Islet precursor cell (in vitro differentiated cells): ENCODE results near the gene ADAMTSL1.

Source experiments
- DNase-seq: peaks from one replicate; pipeline ENCODE4 v3.0.0-alpha.2; 2018

ADAMTSL1 gene

DNA sequence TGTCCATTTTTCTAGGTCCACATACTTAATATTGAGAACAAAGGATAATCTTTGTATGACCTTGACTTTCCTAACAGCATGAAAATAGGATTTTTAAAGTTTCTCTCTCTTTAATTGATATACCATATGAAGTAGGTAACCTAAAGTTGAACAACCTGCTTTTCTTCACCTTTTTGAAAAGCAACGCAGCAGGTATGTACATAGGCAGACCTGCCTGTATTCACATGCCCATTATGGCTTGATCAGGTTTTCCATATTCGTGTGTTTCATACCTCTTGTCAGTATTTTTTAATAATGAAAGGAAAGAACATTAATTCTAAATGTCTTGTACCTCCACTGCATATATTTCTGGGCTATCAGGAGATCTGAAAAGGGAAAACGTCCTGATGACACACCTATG, 1.5 kb upstream of the ADAMTSL1 start:
- no peak for DNase-seq

DNA sequence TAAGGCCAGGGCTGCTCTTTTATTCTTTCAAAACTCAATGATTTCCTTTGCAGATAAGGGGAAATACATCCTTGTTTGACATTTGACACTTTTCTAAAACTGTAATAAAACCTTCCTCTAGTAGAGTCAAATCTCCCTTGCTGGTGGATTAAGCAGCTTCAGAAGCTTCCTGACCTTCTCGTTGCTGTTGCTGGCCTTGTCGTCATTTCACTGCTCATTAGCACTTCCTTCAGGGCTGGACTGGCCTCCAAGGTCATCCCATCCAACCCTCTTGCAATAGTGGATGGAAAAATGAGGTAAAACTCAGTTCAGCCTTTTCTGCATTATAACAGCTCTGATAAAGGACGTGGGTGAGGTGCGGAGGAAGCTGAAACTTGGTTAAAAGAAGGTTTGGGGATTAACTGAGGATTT, 1.1 kb upstream of the ADAMTSL1 start:
- DNase-seq: no peak

DNA sequence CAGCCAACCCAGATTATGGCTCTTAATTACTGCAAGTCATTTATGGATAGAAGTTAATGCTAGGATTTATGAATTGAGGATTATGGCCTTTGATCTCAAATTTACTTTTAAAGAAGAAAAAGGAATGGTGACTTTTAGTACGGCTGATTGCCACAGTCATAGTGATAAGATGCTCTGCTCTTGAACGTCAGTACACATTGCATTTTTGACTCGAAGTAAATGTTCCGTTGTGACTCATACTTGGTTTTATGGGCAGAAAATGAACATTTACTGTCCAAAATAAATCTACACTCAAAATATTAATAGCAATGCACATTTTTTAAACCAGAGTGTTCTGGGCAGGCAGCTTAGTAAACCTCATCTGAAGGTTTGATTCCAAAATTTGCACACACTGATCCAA, 830 bp downstream of the ADAMTSL1 start:
- no peak for DNase-seq

DNA sequence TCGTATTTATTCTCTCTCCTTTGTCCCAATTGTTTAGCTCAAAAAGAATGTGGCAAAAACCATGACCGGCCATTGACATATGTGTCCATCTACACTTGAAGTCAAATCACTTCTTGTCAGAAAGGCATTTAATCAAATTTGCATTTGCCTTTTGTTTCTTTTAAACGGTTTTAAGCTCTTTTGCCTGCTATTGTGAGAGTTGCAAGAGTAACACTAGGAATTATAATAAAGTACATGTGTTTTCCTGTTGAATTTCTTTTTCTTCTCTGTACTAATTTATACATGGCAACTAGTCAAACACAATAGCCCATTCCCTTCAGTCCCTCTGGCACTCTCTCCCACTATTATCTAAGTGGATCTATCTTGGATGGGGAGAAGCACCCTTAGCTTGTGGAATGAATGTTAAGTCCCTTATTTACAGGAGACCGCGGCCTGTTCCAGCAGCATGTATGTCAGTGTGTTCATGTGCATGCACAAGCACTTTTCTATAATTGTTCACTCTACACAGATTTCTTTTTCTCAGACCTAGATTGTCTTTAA, 3.2 kb downstream of the ADAMTSL1 start:
- no peak for DNase-seq

DNA sequence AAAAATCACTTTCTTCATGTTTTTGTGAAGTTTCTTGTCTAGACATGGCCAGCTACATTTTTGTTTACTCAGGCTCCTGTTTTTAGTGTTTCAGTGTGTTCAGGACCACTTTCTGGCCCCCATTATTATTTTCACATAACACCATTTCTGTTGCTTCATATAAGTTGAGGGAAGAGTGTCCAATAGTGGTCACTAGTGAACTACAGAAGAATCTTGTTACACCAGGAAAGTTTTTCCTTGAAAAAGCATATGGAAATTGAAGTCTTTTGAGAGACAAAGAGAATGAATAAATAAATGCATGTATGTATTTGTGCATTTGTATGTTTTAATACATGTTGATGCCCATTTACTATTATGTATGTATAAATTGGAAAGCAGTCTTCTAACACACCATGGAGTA, 3.8 kb downstream of the ADAMTSL1 start:
- no peak for DNase-seq

DNA sequence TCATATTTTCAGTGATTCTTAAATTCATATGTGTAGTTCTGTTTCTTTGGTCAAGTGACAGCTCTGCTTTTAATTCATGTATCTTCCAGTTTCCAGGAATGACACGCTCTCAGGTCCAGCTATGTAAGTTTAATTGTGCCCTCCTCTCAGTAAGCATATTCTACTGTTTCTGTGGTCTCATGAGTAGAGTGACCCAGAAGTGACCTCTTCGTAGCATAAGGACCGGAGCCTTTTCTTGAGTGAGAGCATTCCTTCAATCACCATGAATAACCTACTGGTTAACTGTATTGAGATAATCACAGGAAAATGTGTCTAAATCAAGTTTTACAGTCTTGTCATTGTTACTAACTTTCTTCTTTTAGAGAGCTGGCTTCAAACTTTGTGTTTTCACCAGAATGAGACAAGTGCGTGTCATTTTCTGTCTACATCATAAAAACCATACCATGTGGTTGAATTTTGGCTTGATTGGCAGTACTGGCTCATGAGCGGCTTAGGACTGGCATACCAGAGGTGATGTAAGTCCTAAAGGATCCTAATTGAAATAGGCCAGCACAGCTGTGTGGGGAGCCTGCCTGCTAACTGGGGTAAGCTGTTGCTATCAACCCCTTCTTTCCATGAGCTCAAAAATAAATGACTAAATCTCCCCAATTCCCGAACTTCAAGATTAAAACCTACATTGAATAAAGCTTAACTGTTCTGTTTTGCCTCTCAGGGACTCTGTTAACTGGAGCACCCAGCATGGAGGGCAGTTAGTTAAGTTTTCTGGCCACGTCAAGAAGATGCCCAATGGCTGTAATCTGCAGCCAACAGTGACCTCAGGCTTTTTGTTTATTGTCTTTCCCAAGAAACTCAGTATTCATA, 4.8 kb downstream of the ADAMTSL1 start:
- DNase-seq: no peak

DNA sequence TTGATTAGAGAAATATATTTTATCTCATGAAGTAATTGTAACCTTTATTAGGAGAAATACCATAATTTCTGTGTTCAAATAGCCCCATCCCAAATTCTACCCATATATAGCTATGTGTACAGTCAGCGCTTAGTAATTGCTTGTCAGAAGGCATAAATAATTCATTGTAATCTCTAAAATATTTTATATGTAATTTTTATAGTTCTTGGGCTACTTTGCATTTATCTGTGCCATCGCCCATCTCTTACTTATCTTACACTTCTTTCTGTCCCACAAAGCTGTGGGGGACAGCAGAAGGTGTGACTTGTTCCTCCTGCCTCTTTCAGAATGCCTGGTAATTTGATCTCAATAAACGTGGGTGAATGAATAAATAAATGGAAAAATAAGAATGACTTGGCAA, 5.5 kb downstream of the ADAMTSL1 start:
- no peak for DNase-seq

DNA sequence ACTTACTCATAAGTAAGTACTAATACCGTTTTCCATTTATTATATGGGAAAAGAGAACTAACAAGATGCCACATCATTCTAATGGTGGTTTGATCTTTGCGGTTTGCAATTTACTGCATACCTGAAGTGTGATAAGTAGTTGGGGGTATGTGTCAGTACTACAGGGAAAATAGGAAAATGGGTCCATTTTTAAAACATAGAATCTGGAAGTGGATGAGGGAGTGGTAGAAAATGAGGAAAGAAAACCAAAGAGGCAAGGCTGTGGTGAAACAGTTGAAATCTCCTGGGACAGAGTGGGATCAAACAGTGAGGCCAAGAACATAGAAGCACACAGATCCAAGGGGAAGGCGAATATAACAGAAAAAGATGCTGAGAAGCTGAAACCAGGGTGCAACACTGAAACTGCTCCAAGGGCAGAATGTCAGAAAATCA, 6.7 kb downstream of the ADAMTSL1 start:
- no peak for DNase-seq

DNA sequence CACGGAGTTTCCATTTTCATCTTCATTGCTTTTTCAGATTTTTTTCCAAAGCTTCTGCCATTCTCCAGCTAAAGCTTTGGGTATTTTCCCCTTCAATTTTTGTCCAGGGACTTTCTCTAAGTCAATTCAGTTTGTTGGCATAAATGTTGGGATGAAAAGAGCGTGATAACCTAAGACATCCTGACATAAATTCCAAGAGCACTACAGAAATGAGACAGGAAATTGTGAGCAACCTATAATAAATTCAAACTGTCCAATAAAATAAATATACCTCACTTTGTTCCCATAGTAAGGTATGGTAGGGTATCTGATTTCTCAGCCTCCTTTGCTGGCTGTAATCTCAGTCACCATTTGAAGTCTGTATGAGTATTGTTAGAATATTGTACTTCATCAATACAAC, 8.4 kb downstream of the ADAMTSL1 start:
- DNase-seq: no peak

DNA sequence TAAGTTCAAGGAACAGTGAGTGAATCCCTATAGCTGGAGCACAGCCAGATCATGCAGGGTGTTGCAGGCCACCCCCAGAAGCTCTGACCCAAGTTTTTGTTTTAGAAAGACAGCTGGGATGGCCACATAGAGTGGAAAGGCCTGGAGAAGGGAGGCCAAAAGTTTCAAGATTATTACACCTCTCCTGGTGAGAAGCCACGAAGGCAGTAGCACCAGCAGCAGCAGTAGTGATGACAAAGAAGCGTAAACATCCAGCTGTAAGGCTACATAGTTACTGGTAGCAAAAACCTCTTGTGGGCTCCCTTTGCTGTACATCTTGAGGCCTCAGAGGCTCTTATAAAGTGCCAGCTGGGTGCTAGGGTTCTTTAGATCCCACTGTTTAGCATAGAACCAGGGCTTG, 11.8 kb downstream of the ADAMTSL1 start:
- no peak for DNase-seq

DNA sequence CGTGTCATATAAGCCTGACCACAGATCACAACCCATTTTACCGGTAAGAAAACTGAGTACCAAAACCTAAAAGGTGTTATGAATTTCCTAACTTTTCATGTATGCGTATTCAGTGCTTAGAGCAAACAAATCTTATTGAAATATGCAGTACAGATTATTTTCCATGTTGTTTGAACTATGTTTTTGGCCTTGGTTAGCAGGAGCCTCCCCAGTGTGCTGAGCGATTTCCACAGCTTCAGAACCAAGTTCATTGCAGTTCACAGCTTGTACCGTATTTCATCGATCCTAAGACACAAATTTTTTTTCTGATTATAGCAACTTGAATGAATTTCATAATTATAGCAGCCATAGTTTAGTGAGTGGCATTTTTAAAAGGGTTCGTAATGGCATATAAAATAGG, 13.7 kb downstream of the ADAMTSL1 start:
- no peak for DNase-seq

DNA sequence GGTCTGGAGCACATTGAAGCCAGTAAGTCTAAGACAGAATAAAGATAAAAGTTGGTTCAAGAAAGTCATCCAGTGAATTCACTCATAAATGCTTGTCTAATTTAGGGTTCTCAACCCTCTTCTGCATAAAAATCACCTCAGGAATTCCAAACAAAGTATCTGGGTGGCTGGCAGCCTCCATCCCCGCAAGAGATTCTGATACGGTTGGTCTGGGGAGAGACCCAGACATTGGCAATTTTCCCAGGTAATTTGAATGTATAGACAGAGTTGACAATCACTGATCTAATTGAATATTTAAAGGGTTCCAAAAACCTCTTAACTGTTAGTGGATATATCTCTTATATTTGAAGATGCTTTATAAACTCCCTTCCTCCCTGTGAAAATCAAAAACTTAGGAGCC, 14.9 kb downstream of the ADAMTSL1 start:
- no peak for DNase-seq

DNA sequence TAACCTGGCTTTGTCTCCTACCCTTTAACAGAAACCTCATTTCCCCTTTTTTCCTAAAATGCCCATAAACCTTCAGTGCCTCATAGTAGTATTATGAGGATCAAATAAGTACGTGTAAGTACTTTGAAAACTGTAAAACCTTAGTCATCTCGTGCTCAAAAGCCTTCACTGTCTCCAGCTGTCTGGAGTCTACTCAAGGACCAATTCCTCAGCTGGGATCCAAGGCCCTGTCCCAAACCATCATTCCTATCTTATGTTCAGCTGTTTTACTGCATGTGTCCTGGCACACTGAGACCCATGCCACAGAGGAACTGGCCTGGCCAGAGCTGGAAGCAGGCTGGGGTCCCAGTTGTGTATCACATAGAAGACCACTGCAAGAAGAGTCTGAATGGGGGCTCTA, 15.9 kb downstream of the ADAMTSL1 start:
- DNase-seq: no peak

DNA sequence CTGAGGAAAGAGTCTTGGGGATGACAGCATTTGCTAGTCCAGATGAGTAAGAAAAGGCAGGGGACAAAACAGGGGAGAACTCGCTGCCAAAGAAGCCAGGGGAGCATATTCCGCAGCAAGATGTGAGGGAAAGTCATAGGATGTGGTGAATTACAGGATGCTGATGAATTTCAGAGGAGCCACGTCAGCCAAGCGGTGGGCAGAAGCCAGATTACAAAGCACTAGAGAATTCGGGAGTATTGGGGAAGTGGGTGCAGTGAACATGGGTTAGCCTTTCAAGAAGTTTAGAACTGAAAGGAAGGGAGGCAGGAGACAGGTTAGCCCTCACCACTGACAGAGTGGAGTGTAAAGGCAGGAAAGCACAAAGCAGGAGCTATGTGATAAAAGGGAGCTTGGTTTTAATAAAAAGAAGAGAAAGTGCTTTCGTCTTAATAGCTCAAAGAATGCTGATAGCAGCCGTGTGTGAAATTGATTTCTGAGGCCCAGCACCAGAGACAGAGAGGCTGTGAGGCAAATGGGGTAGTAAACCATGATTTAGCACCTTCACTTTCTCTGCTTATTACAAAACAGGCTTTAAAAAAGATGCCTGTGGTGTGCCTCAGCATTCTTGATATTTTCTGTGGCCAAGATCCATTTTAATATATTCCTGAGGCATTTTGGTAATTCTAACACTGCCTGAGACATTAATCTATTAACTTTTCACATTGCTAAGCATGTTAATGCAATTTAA, 16.9 kb downstream of the ADAMTSL1 start:
- DNase-seq: peak; percentile 66

DNA sequence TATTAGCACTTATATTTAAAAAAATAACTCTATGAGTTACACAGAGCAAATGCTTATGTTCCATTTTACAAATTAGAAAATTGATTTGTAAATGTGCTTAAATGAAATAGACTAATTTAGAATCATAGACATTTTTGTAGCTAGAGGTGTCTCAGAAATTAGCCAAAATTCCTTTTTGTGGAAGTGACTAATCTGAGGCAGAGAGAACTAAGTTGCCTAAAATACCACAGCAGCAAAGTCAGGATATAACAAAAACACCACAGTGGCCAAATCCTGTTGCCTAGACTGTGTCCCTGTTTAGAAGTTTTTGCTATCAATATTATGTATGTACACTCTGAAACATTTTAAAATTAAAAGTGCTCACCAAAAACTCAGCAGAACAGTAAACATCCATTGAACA, 18.7 kb downstream of the ADAMTSL1 start:
- DNase-seq: no peak

DNA sequence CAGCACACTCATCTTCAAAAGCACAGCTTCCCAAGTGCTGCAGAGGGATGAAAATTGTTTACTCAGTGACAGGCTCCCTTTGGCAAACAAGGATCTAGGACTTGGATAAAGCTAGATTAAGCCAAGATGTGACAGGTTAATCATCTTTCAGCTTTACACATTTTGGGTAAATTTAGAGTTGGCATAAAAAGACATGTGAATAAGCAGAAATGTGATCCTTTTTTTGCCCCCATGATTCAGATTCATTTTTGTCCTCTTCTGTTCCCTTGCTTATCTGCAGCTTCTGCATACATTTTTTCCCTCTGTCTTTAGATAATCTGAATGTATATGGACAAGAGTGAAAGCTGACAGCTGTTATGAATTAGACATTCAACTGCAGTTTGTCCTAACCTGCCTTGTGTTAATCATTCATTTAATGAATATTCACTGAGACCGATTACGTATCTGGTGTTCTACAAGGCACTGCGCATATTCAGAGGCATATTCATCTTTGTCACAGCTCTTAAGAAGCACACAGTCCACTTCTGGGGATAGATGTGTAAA, 19.6 kb downstream of the ADAMTSL1 start:
- DNase-seq: no peak

DNA sequence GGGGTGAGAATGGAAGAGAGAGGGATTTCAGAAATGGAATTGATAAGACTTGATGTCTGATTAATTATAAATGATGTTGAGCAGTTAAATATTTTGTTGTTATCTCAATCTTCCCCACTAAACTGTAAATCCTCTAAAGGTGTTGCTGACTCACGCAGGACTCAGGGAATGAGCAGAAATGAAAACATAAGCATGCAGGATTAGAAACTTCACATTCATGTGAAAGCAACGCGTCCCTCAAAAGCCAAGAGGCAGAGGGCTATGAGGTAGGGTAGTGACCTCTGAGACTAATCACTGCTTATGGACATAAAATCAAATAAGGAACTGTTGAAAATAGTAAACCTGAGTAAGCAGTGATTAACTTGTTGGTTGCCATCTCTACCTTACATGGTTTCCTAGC, 21.1 kb downstream of the ADAMTSL1 start:
- no peak for DNase-seq

DNA sequence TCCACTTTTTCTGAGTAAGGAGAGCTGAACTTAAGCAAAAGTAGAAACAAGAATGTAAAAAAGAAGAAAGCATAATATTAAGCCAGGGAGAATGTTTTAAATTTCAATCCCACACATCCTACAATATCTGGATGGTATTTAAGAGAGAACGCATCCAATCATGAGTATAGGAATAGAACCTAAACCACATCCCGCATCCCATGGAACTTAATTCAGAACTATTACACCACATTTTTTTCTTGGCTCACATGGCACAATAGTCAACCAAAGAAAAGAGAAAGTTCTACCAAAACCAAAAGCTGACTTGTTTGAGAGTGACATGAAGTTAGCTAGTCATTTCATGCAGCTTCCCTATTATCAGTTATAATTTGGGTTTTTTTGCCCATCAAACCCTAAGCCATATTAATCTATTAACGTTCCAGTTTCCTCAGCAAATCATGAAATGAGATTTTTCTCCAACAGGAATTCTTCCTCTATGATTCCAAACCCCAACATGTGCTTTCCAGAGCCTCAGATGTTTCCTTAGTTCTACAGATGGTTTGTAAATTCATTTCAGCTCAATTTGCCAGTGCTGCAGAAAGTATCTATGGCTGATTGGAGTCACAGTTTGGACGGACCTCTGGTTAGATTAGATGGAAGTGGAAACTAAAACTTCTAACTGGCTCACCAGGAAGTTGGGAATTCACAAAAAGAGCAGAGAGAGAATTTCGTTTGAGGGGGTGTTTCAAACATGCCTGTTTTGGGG, 22.5 kb downstream of the ADAMTSL1 start:
- no peak for DNase-seq

DNA sequence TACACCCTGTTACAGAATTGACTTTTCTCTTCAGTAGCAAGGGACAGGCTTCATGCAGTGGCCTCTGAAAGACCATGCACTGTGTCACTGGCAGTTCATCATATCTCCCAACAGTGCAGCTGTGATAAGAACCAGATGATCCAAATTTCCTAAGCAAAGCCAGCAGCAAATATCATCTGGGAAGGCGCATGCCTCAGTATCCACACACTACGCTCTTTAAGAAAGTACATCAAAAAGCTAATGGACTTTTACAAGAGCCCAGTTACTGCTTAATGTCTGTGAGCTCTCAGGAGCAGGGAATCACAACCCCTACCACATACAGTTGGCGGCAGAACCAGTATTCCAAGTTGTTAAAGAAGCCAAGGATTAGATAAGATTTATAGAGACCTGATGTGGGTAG, 25.1 kb downstream of the ADAMTSL1 start:
- no peak for DNase-seq

DNA sequence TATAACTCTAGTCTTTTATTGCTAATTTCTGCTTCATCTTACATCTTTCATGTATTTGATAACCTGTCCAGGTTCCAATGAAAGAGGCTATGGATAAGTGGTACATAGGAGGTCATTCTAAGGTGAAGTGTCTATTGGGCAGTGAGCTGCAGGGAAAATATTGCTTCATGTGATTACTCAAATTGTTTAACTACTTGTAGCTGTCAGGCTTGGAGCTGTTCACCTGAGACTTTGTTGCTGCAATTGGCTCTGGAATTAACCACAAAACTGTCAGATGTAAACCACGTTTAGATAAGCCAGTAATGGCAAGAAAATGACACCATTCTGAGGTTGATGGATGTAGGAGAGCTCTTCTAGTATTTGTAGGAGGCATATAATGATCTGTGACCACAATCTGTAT, 26.0 kb downstream of the ADAMTSL1 start:
- DNase-seq: no peak

DNA sequence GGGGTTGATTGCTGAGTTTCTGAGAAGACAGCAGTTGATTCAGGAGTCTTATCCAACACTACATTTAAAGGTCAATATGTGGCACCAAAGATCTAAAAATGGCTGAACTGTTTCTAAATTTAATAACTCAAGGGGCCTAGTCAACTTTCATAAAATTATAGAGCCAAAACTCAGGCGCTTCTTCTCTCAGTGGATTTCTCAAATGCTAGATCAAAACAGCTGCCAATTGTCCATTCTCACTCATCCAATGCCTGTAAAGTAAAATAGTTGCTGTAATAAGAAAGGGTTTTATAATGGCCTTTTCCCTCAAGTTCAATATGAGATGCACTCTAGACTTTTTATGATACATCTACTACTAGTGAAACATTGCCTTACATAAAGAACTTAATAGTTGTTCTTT, 26.5 kb downstream of the ADAMTSL1 start:
- no peak for DNase-seq

DNA sequence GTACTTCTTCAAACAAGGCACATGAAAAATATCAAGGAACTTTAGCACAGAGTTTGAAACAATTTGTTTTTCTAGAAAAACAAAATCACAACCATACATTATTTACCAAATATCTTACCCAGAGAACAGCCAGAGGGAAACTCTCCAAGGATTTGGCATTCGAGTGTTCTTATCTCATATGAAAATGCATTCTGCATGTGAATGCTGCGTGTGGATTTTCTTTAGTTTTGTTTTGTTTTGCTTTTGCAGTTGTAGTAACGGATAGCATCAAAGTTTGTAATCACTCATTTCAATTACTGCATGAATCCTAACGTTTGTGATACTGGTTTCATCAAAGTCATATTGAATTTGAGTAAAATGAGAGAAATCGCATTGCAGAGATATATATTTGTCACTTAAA, 28.0 kb downstream of the ADAMTSL1 start:
- DNase-seq: no peak

DNA sequence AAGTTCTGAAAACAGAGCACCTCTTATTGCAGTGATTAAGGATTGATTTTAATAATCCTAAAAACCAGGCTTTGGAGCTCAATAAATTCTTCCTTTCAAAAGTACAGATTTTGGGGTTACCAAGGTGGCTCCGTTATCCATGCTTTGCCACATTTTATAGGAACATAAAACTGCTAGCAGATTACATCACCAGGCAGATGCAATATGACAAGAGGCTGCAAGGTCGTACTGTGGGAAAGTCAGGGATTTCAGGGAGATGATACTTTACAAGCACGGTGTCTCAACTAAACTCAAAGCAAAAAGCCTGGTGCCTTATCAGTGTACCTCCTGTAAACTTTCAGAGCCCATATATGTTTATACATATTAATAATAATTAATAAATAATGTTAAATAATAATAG, 28.6 kb downstream of the ADAMTSL1 start:
- no peak for DNase-seq
